RCC 7860 (cell line): Measurements from ENCODE around the gene PKDCC.

ENCODE experiments used
- DNase-seq: peaks from one replicate; pipeline ENCODE4 v3.0.0-alpha.2; 2015; ENCODE audit warnings: low spot score
- FAIRE-seq: peaks from 2 replicates; lab custom pipeline; 2012; peaks lifted over from hg19 to GRCh38; lab: Jason Lieb, UNC

PKDCC gene

GRCh38 chr2:42049221-42050009, 1.6 kb downstream of the PKDCC start:
- FAIRE-seq, result no peak
- no peak for DNase-seq

DNA sequence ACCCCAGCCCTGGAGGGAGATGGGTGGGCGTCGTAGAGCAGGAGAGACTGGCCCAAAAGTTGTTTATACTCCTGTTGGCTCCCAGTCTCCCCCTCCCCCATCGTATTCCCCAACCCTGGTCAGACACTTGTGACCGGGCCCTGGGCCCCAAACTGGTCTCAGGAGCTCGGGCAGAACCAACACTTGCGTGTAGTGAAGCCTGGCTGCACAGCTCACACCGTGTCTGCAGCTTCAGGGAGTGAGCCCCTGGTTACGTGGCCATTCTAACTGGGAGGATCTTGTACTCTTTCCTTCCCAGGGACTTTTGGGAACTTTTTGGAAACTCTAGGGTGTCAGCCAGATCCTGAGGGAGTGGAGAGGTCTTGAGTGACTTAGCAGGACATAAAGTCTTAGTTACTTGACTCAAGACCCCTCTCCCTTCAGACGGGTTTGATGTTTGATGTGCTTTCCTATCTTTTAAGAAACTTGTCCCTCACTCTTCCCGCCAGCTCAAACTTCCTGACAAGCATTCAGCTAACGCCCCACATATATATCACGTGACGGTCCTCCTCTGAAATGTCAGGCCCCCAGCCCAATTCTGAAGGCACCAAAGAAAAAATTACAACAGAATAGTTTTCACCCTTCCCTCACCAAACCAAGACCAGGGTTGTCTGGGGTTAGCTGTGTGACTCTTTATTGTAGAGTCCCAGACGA, 2.3 kb downstream of the PKDCC start:
- DNase-seq (no peak), FAIRE-seq (no peak)

- FAIRE-seq (no peak), DNase-seq (no peak)
These were observed 3.1 kb downstream of the PKDCC start for GRCh38 chr2:42050703-42051542.

DNA sequence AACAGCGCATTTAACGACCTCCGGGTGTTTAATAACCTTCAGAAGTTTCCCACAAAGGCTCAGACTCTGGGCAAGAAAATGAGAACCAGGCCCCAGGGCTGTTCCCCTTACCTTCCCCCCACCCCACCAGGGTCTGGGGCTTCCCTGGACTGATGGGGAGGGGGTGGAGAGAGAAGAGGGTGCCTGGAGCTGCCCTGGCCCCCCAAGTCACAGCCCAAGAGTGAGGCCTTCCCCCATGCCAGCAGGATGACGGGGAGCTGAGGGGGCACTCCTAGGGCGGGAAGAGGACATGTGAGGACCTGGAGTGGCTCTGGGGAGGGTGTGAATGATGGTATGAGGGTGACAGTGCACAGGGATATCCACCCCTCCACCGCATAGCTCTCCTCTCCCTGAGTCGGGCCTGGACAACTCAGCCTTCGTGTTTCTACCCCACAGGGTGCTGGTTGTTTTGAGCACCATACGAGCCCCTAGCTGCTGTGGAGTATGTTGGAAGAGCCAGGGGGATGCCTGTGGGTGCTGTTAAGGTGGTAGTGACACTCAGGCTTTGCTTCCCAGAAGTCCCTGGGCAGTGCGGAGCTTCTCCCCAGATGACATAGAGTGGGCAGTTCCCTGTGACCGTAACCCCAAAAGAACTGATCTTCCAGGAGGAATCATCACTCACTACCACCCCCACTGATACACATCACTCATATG, 3.9 kb downstream of the PKDCC start:
- FAIRE-seq, result no peak
- DNase-seq, result no peak

GRCh38 chr2:42052702-42053481, 5.1 kb downstream of the PKDCC start:
- FAIRE-seq, result no peak
- no peak for DNase-seq

GRCh38 chr2:42053482-42053790, 5.6 kb downstream of the PKDCC start:
- FAIRE-seq, result no peak
- DNase-seq, result no peak

DNA sequence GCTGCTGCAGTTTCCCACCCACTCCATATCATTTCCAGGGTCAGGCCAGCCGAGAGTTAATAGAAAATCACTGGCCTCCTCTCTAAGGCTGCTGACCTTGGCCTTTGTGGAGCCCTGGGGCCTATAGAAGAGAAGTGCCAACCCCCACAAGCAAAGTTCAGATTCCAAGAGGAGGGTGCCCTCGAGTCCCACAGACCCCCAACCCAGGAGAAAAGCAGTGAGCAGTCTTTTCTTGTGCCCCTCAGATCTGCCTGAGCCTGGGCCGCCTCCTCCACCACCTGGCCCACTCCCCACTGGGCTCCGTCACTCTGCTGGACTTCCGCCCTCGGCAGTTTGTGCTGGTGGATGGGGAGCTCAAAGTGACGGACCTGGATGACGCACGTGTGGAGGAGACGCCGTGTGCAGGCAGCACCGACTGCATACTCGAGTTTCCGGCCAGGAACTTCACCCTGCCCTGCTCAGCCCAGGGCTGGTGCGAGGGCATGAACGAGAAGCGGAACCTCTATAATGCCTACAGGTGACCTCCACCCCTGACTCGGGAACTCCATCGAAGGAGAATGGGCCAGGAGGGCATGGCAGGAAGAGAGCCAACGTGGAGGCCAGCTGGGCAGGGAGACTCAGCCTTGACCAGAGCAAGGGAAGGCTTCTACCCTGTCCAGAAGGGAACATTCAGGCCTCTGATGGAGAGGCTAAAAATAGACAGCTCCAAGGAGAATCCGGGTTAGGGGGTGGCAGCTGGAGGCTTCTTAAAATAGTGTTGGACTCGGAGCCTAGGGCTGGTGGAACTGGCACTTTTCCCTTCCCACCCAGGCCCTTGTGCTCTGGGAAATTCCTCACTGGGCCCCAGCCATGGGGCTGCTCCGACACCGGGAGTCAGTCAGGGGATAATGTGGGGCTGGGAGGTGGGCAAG, 6.2 kb downstream of the PKDCC start:
- no peak for FAIRE-seq

DNA sequence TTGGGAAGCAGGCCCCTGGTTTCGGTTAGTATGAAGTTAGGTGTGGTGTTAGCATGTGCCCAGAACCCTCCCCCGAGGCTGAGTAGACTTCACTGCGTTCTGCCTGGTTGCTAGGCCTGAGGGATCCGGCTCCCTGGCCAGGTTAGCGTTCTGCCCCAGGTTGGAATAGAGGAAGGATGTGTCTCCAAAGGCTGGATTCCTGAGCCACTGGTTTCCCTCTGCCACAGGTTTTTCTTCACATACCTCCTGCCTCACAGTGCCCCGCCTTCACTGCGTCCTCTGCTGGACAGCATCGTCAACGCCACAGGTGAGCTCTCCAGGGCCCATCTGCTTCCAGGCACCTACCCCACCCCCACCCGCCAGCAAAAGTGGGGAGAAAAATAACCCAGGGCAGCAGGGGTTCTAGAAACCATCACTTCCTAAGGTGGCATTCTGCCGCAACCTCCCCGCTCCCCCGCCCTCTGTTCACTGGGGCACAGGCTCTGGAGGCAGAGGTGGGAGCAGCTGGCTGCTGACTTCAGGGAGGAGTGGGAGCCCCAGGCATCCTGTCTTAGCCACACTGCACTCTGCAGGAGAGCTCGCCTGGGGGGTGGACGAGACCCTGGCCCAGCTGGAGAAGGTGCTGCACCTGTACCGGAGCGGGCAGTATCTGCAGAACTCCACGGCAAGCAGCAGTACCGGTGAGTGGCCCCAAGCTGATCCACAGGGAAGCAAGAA, 7.1 kb downstream of the PKDCC start:
- FAIRE-seq (no peak), DNase-seq (no peak)

More for the DNA sequence above, 6.2 kb downstream of the PKDCC start:
- no peak for DNase-seq

- DNase-seq (no peak), FAIRE-seq (no peak)
These were observed 8.0 kb downstream of the PKDCC start for GRCh38 chr2:42055573-42056514.

DNA sequence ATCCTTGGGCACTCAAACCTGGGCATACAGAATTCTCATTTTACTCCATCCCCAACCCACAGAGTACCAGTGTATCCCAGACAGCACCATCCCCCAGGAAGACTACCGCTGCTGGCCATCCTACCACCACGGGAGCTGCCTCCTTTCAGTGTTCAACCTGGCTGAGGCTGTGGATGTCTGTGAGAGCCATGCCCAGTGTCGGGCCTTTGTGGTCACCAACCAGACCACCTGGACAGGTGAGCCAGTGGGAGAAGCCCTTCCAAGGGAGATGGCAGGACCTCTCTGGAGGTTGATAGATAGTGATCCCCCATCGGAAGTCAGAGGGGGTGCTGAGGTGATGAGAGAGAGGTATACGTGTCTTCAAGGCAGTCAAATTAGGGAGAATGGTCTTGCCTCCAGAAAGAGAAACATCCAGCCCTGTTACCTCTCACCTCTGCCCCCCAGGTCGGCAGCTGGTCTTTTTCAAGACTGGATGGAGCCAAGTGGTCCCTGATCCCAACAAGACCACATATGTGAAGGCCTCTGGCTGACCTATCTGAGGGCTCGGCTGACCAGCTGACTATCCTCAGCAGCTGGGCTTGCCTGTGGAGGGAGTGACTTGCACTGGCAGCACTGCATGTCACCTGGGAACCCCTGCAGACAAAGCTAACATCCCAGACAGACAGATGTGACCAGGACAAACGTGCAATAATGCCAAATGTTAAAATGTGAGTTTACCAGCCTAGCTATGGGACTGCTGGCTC, 9.5 kb downstream of the PKDCC start:
- no peak for DNase-seq
- FAIRE-seq, result no peak

GRCh38 chr2:42057902-42058450, 10.2 kb downstream of the PKDCC start:
- DNase-seq (no peak), FAIRE-seq (no peak)

DNA sequence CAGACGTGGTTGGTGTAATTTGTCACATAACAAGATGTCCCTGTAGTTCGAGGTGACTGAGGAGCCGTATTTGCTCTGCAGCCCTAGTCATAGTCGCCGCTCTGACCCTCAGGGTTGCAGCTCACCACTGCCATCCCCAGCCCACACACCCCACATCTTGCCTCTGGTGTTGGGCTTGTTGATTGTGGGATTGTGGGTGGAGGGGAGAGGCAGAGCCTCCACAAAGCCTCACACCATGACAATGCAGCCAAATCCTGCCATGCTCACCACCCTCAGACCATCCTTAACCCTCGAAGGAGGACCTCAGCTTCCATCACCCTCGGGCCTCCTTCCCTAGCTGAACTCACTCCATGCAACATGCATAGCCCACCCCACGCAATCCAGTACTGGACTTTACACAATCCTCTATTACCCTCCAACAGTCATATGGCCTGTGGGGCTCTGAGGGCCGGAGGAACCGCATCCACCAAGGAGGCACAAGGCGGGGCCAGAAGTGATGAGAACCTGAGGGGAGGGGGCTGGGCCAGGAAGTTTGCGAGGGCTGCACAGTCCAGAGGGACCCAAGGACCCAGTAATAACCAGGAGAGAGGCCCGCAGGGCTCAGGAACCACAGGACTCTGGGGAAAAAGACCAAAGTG, 11.6 kb downstream of the PKDCC start:
- FAIRE-seq (no peak), DNase-seq (no peak)

- FAIRE-seq, result no peak
These were observed 12.2 kb downstream of the PKDCC start for GRCh38 chr2:42060028-42060427.

DNA sequence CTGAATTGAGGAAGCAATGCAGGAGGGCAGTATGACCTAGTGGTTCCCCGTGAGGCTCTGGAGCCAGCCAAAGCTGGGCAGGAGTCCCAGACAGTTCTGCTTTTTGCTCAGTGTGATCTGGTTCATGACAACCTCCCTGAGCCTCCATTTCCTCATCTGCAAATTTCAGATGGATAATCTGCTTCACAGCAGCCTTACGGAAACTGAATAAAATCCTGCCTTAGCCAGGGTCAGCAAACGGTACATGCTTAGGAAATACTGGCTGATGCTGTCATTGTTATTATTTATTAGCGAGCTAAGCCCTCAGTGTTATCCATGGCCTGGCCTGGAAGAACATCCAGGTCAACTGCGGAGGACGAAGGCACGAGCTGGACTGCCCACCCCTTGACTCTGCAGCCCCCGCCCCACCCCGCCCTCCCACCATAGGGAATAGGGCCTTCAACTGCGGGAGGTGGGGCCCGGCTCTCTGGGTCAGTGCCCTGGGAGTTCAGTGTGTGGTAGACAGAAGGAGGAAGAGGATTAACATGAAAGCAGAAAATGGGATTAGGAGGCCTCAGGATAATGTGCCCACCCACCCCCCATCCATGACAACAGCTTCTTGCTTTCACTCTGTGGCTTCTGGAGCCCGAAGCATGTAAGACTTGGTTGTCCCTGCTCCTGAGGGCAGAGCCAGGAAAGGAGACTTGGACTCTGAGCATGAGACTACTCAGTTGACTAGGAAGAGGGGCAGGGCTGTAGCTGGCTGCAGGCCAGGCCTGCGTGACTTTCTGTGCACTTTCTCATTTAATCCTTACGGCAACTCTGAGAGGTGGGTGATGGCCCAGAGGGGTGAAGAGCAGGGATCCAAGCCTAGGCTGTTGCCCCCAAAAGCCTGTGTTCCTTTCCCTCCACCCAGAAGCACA, 13.1 kb downstream of the PKDCC start:
- no peak for FAIRE-seq

More at GRCh38 chr2:42060028-42060427, 12.2 kb downstream of the PKDCC start:
- DNase-seq, result no peak

GRCh38 chr2:42061839-42062238, 14.0 kb downstream of the PKDCC start:
- DNase-seq, result no peak
- no peak for FAIRE-seq

More for the DNA sequence above, 13.1 kb downstream of the PKDCC start:
- no peak for DNase-seq
